Esophagus (tissue), 2 donors: ENCODE data around the gene WWOX. TPM values are rescaled to one million over a fixed set of nuclear protein-coding genes. Genes with fewer than 3 reads are reported as not detected.

Experiments
- H3K27ac ChIP-seq, 2 donors: one replicate each; pipeline ENCODE4 v1.5.1; 2013; ENCODE audit warnings: low read depth in 2 of 2, mild to moderate bottlenecking in 2 of 2, inconsistent platforms in 1 of 2, low read length in 1 of 2, moderate library complexity in 1 of 2
- H3K27me3 ChIP-seq, 2 donors: one replicate each; pipeline ENCODE4 v1.6.1; 2013; ENCODE audit warnings: low read length in 2 of 2, control low read depth in 1 of 2, mild to moderate bottlenecking in 1 of 2; ENCODE audit not compliant: insufficient read depth in 2 of 2, control insufficient read depth in 1 of 2
- H3K36me3 ChIP-seq, 2 donors: one replicate each; pipeline ENCODE4 v1.6.1; 2013; ENCODE audit warnings: low read length in 1 of 2; ENCODE audit not compliant: control insufficient read depth in 2 of 2, insufficient read depth in 2 of 2
- H3K4me1 ChIP-seq, 2 donors: one replicate each; pipeline ENCODE4 v1.6.1; 2013; ENCODE audit warnings: low read length in 1 of 2; ENCODE audit not compliant: control insufficient read depth in 2 of 2, insufficient read depth in 2 of 2
- H3K4me3 ChIP-seq, 2 donors: one replicate each; pipeline ENCODE4 v1.5.1; 2013; ENCODE audit warnings: low read length in 2 of 2, mild to moderate bottlenecking in 2 of 2, low read depth in 1 of 2, moderate library complexity in 1 of 2
- H3K9me3 ChIP-seq, 2 donors: one replicate each; pipeline ENCODE4 v1.6.1; 2013; ENCODE audit warnings: mild to moderate bottlenecking in 2 of 2, low read depth in 1 of 2, low read length in 1 of 2, moderate library complexity in 1 of 2; ENCODE audit not compliant: control insufficient read depth in 2 of 2, insufficient read depth in 1 of 2
- WGBS, 2 donors: extraction: QIAGEN DNeasy Blood & Tissue Kit; methylation state at CpG; one replicate each; pipeline ENCODE4 v1.1.7; 2013; 5-methylcytosine and 5-hydroxymethylcytosine counted together
- polyA plus RNA-seq, 2 donors: library from polyadenylated mRNA; stranded (reverse); fragments of 200-250 nt; gene quantifications; one replicate each; pipeline ENCODE4 v1.2.3, GENCODE V29; 2013
- donor health status: healthy with polysubstance abuse.
- donor health status: Bipolar disorder and iron deficiency.

Gene WWOX
- polyA plus RNA-seq, 2 donors = 6.4 to 9.1 TPM

GRCh38 chr16:78549366-78549765 lies 449.9 kb downstream of the WWOX start:
- 80 to 83% methylated on average over 6 of the region's 6 CpGs for WGBS, 2 donors
- no peaks in the 10 kb centered on the region for H3K27me3 ChIP-seq
- no peak overlapping the region for H3K4me3 ChIP-seq
- H3K4me1 ChIP-seq = no peaks in the 10 kb centered on the region
- no peak overlapping the region for H3K27ac ChIP-seq
- H3K9me3 ChIP-seq = no peaks in the 10 kb centered on the region
- no peaks in the 10 kb centered on the region for H3K36me3 ChIP-seq

GRCh38 chr16:78551487-78552085 lies 452.1 kb downstream of the WWOX start:
- whole genome bisulfite sequencing, 2 donors = 54 to 64% methylated on average over 12 of the region's 12 CpGs

GRCh38 chr16:78552106-78552675 lies 452.7 kb downstream of the WWOX start:
- Histone ChIP-seq H3K9me3 (no peaks in the 10 kb centered on the region), H3K4me1 (no peaks in the 10 kb centered on the region), H3K36me3 (no peaks in the 10 kb centered on the region), H3K4me3 (no peak overlapping the region), H3K27ac (no peak overlapping the region), H3K27me3 (no peaks in the 10 kb centered on the region)
- 80 to 84% methylated on average over 16 of the region's 16 CpGs for WGBS, 2 donors

More at GRCh38 chr16:78551487-78552085, 452.1 kb downstream of the WWOX start:
- Histone ChIP-seq H3K4me3 (no peak overlapping the region), H3K27ac (no peak overlapping the region), H3K36me3 (no peaks in the 10 kb centered on the region), H3K9me3 (no peaks in the 10 kb centered on the region), H3K27me3 (no peaks in the 10 kb centered on the region), H3K4me1 (no peaks in the 10 kb centered on the region)

- H3K27ac ChIP-seq = no peak overlapping the region
- no peaks in the 10 kb centered on the region for H3K4me1 ChIP-seq
- no peaks in the 10 kb centered on the region for H3K36me3 ChIP-seq
- WGBS, 2 donors = 86 to 89% methylated on average over 1 of the region's 1 CpG
- H3K9me3 ChIP-seq = no peaks in the 10 kb centered on the region
- H3K27me3 ChIP-seq = no peaks in the 10 kb centered on the region
- no peak overlapping the region for H3K4me3 ChIP-seq
Measured at GRCh38 chr16:78552716-78553115, 453.3 kb downstream of the WWOX start.

GRCh38 chr16:78553268-78554039 lies 454.0 kb downstream of the WWOX start:
- WGBS, 2 donors = 85 to 90% methylated on average over 10 of the region's 10 CpGs
- Histone ChIP-seq H3K27ac (no peak overlapping the region), H3K9me3 (no peaks in the 10 kb centered on the region), H3K36me3 (no peaks in the 10 kb centered on the region), H3K4me3 (no peak overlapping the region), H3K27me3 (no peaks in the 10 kb centered on the region), H3K4me1 (no peaks in the 10 kb centered on the region)

- no peak overlapping the region for H3K4me3 ChIP-seq
- no peaks in the 10 kb centered on the region for H3K27me3 ChIP-seq
- H3K9me3 ChIP-seq = no peaks in the 10 kb centered on the region
- no peaks in the 10 kb centered on the region for H3K4me1 ChIP-seq
- no peaks in the 10 kb centered on the region for H3K36me3 ChIP-seq
- H3K27ac ChIP-seq = no peak overlapping the region
- 96 to 98% methylated on average over 16 of the region's 16 CpGs for WGBS, 2 donors
Measured at GRCh38 chr16:78556421-78556820, 457.0 kb downstream of the WWOX start.

GRCh38 chr16:78560997-78561396 lies 461.5 kb downstream of the WWOX start:
- 96 to 100% methylated on average over 1 of the region's 1 CpG for WGBS, 2 donors
- no peaks in the 10 kb centered on the region for H3K36me3 ChIP-seq
- no peaks in the 10 kb centered on the region for H3K9me3 ChIP-seq
- no peak overlapping the region for H3K27ac ChIP-seq
- no peaks in the 10 kb centered on the region for H3K27me3 ChIP-seq
- no peak overlapping the region for H3K4me3 ChIP-seq
- H3K4me1 ChIP-seq = peaks cover 0 to 3% of the 10 kb centered on the region in 2 donors

GRCh38 chr16:78562111-78562510 lies 462.7 kb downstream of the WWOX start:
- H3K27ac ChIP-seq = no peak overlapping the region
- 92 to 94% methylated on average over 6 of the region's 6 CpGs for WGBS, 2 donors
- no peaks in the 10 kb centered on the region for H3K36me3 ChIP-seq
- peaks cover 0 to 3% of the 10 kb centered on the region in 2 donors for H3K4me1 ChIP-seq
- no peak overlapping the region for H3K4me3 ChIP-seq
- no peaks in the 10 kb centered on the region for H3K9me3 ChIP-seq
- H3K27me3 ChIP-seq = no peaks in the 10 kb centered on the region

- WGBS, 2 donors = 85 to 88% methylated on average over 8 of the region's 8 CpGs
- H3K9me3 ChIP-seq = no peaks in the 10 kb centered on the region
- H3K36me3 ChIP-seq = no peaks in the 10 kb centered on the region
- no peak overlapping the region for H3K4me3 ChIP-seq
- H3K27me3 ChIP-seq = no peaks in the 10 kb centered on the region
- H3K27ac ChIP-seq = no peak overlapping the region
- peaks cover 0 to 3% of the 10 kb centered on the region in 2 donors for H3K4me1 ChIP-seq
Measured at GRCh38 chr16:78562650-78563049, 463.2 kb downstream of the WWOX start.
